ENCODE data around the gene LRCH1. TPM values are rescaled to one million over a fixed set of nuclear protein-coding genes. Genes with fewer than 3 reads are reported as not detected.
A peak's percentile ranks its signal among the peaks of the same experiment; 100 is the strongest.

LRCH1 gene
- total RNA-seq, 1 experiment from 2014 or later = 5.5 TPM

- DNase-seq (ENCODE audit: extremely low read depth, low read depth) = no peak
These were observed 22.7 kb upstream of the LRCH1 start for GRCh38 chr13:46530084-46530935.

- no peak for DNase-seq (ENCODE audit: extremely low read depth, low read depth)
These were observed 21.0 kb upstream of the LRCH1 start for GRCh38 chr13:46531953-46532352.

GRCh38 chr13:46535002-46535401 is 18.0 kb upstream of the LRCH1 start:
- DNase-seq (ENCODE audit: extremely low read depth, low read depth) = no peak

- no peak for DNase-seq (ENCODE audit: extremely low read depth, low read depth)
These were observed 17.1 kb upstream of the LRCH1 start for GRCh38 chr13:46535825-46536224.

- no peak for DNase-seq (ENCODE audit: extremely low read depth, low read depth)
These were observed 16.6 kb upstream of the LRCH1 start for GRCh38 chr13:46536341-46536740.

GRCh38 chr13:46539231-46539630 is 13.7 kb upstream of the LRCH1 start:
- no peak for DNase-seq (ENCODE audit: extremely low read depth, low read depth)

- DNase-seq (ENCODE audit: extremely low read depth, low read depth) = no peak
These were observed 11.8 kb upstream of the LRCH1 start for GRCh38 chr13:46541210-46541609.

GRCh38 chr13:46542833-46543232 is 10.1 kb upstream of the LRCH1 start:
- no peak for DNase-seq (ENCODE audit: extremely low read depth, low read depth)

GRCh38 chr13:46543287-46543686 is 9.7 kb upstream of the LRCH1 start:
- DNase-seq (ENCODE audit: extremely low read depth, low read depth) = no peak

GRCh38 chr13:46544208-46544607 is 8.8 kb upstream of the LRCH1 start:
- DNase-seq (ENCODE audit: extremely low read depth, low read depth) = no peak

GRCh38 chr13:46544811-46545210 is 8.2 kb upstream of the LRCH1 start:
- DNase-seq (ENCODE audit: extremely low read depth, low read depth) = no peak

GRCh38 chr13:46546084-46546768 is 6.7 kb upstream of the LRCH1 start:
- no peak for DNase-seq (ENCODE audit: extremely low read depth, low read depth)

GRCh38 chr13:46550822-46551221 is 2.1 kb upstream of the LRCH1 start:
- no peak for DNase-seq (ENCODE audit: extremely low read depth, low read depth)

- peak; percentile 58 for DNase-seq (ENCODE audit: extremely low read depth, low read depth)
These were observed 1.3 kb upstream of the LRCH1 start for GRCh38 chr13:46551410-46552302.

GRCh38 chr13:46552303-46552682 is 677 bp upstream of the LRCH1 start:
- DNase-seq (ENCODE audit: extremely low read depth, low read depth) = no peak

GRCh38 chr13:46553521-46553885 is 533 bp downstream of the LRCH1 start:
- DNase-seq (ENCODE audit: extremely low read depth, low read depth) = no peak

GRCh38 chr13:46553886-46554858 is 1.2 kb downstream of the LRCH1 start:
- DNase-seq (ENCODE audit: extremely low read depth, low read depth) = no peak

- DNase-seq (ENCODE audit: extremely low read depth, low read depth) = no peak
These were observed 2.0 kb downstream of the LRCH1 start for GRCh38 chr13:46554951-46555350.

GRCh38 chr13:46555722-46556417 is 2.9 kb downstream of the LRCH1 start:
- no peak for DNase-seq (ENCODE audit: extremely low read depth, low read depth)
